GM12875 (cell line): ENCODE measurements around the gene SEH1L.
"Not testable (repeated sequence)": the region's sequence is repeated elsewhere in the genome, so short reads cannot be mapped to it uniquely, and the experiment has no call there.

Experiments used
- H3K4me3 ChIP-seq: one replicate; pipeline ENCODE4 v1.5.1; 2011; ENCODE audit warnings: low read depth, low read length, control low read depth
- CTCF ChIP-seq: IDR thresholded peaks from 2 replicates; pipeline ENCODE4 v1.5.1; 2011; ENCODE audit warnings: low read depth, mild to moderate bottlenecking, control low read depth, inconsistent platforms, low read length, moderate library complexity, borderline replicate concordance; ENCODE audit not compliant: insufficient read depth

SEH1L gene, protein sequence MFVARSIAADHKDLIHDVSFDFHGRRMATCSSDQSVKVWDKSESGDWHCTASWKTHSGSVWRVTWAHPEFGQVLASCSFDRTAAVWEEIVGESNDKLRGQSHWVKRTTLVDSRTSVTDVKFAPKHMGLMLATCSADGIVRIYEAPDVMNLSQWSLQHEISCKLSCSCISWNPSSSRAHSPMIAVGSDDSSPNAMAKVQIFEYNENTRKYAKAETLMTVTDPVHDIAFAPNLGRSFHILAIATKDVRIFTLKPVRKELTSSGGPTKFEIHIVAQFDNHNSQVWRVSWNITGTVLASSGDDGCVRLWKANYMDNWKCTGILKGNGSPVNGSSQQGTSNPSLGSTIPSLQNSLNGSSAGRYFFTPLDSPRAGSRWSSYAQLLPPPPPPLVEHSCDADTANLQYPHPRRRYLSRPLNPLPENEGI

GRCh38 chr18:12947285-12948049, at the start of gene SEH1L:
TSS of gene SEH1L (plus strand) at chr18:12948011. CDS start at chr18:12948122, 111 bp downstream.
- H3K4me3 ChIP-seq: peak within 1 kb of the TSS; percentile 77
- TF ChIP-seq CTCF: no peak

- not testable (repeated sequence) for H3K4me3 ChIP-seq
These were observed 46.6 kb upstream of the SEH1L start for GRCh38 chr18:12901208-12901607.

DNA sequence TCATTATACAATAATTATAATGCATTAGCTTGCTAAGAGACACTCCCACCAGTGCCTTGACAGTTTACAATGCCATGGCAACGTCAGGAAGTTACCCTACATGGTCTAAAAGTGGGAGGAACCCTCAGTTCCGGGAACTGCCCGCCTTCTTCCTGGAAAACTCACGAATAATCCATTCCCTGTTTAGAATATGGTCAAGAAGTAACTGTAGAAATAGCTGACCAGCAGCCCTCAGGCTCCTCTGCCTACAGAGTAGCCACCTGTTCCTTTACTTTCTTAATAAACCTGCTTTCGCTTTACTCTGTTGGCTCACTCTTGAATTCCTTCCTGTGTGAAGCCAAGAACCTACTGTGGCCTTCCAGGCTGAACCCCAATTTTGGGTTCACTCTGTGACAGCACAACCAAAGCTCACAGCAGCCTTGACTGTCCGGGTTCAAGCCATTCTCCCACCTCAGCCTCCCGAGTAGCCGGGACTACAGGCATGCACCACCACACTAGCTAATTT, 43.7 kb upstream of the SEH1L start:
- TF ChIP-seq CTCF: no peak
- H3K4me3 ChIP-seq: no peak overlapping the region

DNA sequence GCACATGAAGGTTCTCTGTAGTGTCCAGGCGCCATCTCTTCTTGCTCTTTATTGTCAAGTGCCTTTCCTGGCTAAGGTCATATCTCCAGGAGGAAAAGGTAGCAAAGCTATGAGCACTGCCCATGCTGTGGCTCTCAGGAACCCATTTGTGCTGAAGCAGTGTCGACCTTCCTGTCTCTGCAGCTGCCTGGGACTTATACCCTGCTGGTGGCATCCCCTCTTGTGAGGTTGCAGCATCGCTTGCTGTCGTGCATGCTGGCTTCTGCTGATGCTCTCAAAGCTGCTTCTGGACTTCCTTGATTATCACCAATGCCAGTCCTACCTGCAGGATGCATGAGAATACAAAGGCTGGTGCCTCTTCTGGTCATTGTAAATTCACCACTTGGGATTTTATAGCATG, 41.7 kb upstream of the SEH1L start:
- TF ChIP-seq CTCF: no peak
- H3K4me3 ChIP-seq: no peak overlapping the region

DNA sequence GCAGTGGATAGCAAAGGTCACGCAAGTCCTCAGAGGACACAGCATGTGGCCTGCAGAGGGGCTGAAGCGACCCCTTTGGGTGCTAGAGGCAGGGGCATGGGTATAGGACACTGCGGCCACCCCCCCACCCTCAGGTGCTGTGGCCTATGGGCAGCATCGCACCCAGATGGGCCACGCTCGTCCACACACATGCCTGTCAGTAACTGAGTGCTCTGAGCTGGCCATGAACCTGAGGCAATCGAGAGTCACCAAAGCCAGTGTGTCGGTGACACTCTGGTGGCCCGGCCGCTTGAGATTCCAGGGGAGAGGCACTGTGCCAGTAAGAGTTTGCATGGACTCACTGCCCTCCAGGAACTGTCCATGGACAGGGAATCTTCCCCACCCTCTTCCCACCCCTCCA, 41.0 kb upstream of the SEH1L start:
- no peak for TF ChIP-seq CTCF
- H3K4me3 ChIP-seq: no peak overlapping the region

DNA sequence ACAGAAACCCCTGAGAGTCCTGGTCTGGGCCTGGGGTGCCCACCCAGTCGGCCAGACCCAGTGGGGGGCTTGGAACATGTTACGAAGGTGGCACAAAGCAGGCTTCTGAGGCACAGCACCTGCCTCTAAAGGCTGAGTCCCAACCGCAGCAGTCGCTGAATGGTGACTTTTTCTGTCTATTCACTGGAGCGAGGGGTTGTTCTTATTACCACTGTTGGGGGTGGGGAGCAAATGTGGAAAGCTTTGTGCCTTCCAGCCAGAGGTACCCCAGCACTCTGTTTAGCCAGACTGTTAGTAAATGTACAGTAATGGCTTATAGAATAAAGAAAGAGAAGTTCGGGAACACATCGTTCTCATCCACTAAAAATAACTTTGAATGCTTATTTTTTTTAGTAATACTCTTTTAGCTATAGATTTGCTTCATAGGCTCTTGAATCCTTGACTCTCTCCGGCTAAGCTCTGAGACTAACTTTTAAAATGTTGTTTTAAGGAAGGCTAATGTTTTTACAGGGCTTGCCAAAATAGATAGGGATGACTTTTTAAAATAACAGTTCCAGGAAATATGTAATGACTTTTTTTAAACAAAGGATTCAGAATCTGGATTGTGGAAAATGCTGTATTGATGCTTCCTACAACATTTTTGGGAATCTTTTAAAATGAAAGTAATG, 40.4 kb upstream of the SEH1L start:
- no peak overlapping the region for H3K4me3 ChIP-seq
- TF ChIP-seq CTCF: no peak

GRCh38 chr18:12908706-12909105, 39.1 kb upstream of the SEH1L start:
- TF ChIP-seq CTCF: no peak
- no peak overlapping the region for H3K4me3 ChIP-seq
